Measurements from ENCODE around the gene UTRN. TPM values are rescaled to one million over a fixed set of nuclear protein-coding genes. Genes with fewer than 3 reads are reported as not detected.

The UTRN gene
- total RNA-seq, 1 experiment from 2014 or later = 125 TPM

GRCh38 chr6:144268794-144269349, 16.3 kb upstream of the UTRN start:
- H3K27ac Mint-ChIP-seq = no peak overlapping the region
- POLR2A ChIA-PET = no interaction called here

More at GRCh38 chr6:144268794-144269349, 16.3 kb upstream of the UTRN start:
- H3K9me3 Mint-ChIP-seq = peaks cover 15% of the 10 kb centered on the region
- no peak for DNase-seq (ENCODE audit: low spot score)
- H3K4me1 Mint-ChIP-seq = peaks cover 37% of the 10 kb centered on the region
- CTCF ChIA-PET = no interaction called here
- peaks cover 6% of the 10 kb centered on the region for H3K36me3 Mint-ChIP-seq
- H3K27me3 Mint-ChIP-seq (ENCODE audit: low read depth) = no peaks in the 10 kb centered on the region
- ATAC-seq = no peak
- TF ChIP-seq USF2 (CRISPR knock-in tag; IDR thresholded peaks at IDR 0.05) (no peak), ZNF219 (CRISPR knock-in tag; IDR thresholded peaks at IDR 0.05; ENCODE audit: borderline replicate concordance) (no peak), ZNF317 (CRISPR knock-in tag; IDR thresholded peaks at IDR 0.05; ENCODE audit: borderline replicate concordance, low read depth) (no peak), TCF7 (CRISPR knock-in tag; IDR thresholded peaks at IDR 0.05; ENCODE audit: low read depth) (no peak), E2F1 (CRISPR knock-in tag; IDR thresholded peaks at IDR 0.05) (no peak), SMAD3 (CRISPR knock-in tag; IDR thresholded peaks at IDR 0.05; ENCODE audit: borderline replicate concordance) (no peak), ZNF232 (CRISPR knock-in tag; IDR thresholded peaks at IDR 0.05) (no peak), MAX (CRISPR knock-in tag; IDR thresholded peaks at IDR 0.05) (no peak), IRF1 (CRISPR knock-in tag; IDR thresholded peaks at IDR 0.05) (no peak), ATF1 (CRISPR knock-in tag; IDR thresholded peaks at IDR 0.05) (no peak), RORB (CRISPR knock-in tag; IDR thresholded peaks at IDR 0.05) (no peak), STAT6 (CRISPR knock-in tag; conservative IDR thresholded peaks at IDR 0.05; ENCODE audit: low read depth) (no peak), IRF2 (CRISPR knock-in tag; IDR thresholded peaks at IDR 0.05; ENCODE audit: borderline replicate concordance, low read depth) (no peak), MXD4 (CRISPR knock-in tag; IDR thresholded peaks at IDR 0.05; ENCODE audit: borderline replicate concordance) (no peak), ATF2 (CRISPR knock-in tag; IDR thresholded peaks at IDR 0.05; ENCODE audit: borderline replicate concordance, low read depth) (no peak), ZNF121 (CRISPR knock-in tag; IDR thresholded peaks at IDR 0.05) (no peak), GTF2I (CRISPR knock-in tag; conservative IDR thresholded peaks at IDR 0.05) (no peak), ZNF425 (CRISPR knock-in tag; conservative IDR thresholded peaks at IDR 0.05) (no peak)
- H3K4me3 Mint-ChIP-seq = no peak overlapping the region

Data from WTC11 (cell line).